NK-92 (cell line): ENCODE measurements around the gene GORASP1.

Experiments used
- DNase-seq: peaks from one replicate; lab custom pipeline; 2025; ENCODE audit not compliant: unreplicated experiment; lab: John Stamatoyannopoulos, UW

GORASP1 gene

GRCh38 chr3:39107388-39108199 is at the start of gene GORASP1, which contains the start of gene TTC21A:
TSS of gene GORASP1 (minus strand) at chr3:39107627. CDS start at chr3:39107541, 86 bp downstream.
TSS of gene TTC21A (plus strand) at chr3:39107680. CDS start at chr3:39107838, 158 bp downstream.
- no peak for DNase-seq

- DNase-seq, result no peak
Observed at GRCh38 chr3:39156421-39156820, 49.0 kb upstream of the GORASP1 start.

GRCh38 chr3:39154280-39155021 is 47.0 kb upstream of the GORASP1 start:
- no peak for DNase-seq

GRCh38 chr3:39153977-39154279 is 46.5 kb upstream of the GORASP1 start:
- no peak for DNase-seq

- DNase-seq, result no peak
Observed at GRCh38 chr3:39150803-39151631, 43.6 kb upstream of the GORASP1 start.

GRCh38 chr3:39150148-39150802 is 42.8 kb upstream of the GORASP1 start:
- no peak for DNase-seq

GRCh38 chr3:39149498-39150147 is 42.2 kb upstream of the GORASP1 start:
- no peak for DNase-seq

- no peak for DNase-seq
Observed at GRCh38 chr3:39149059-39149455, 41.6 kb upstream of the GORASP1 start.

- DNase-seq, result no peak
Observed at GRCh38 chr3:39148435-39149058, 41.1 kb upstream of the GORASP1 start.

GRCh38 chr3:39147711-39148434 is 40.4 kb upstream of the GORASP1 start:
- no peak for DNase-seq

GRCh38 chr3:39146611-39147591 is 39.5 kb upstream of the GORASP1 start:
- no peak for DNase-seq

GRCh38 chr3:39146083-39146501 is 38.7 kb upstream of the GORASP1 start:
- DNase-seq, result no peak

- DNase-seq, result no peak
Observed at GRCh38 chr3:39144748-39145380, 37.4 kb upstream of the GORASP1 start.

GRCh38 chr3:39144095-39144747 is 36.8 kb upstream of the GORASP1 start:
- no peak for DNase-seq

GRCh38 chr3:39143051-39143885 is 35.8 kb upstream of the GORASP1 start:
- DNase-seq, result no peak

GRCh38 chr3:39142067-39142466 is 34.6 kb upstream of the GORASP1 start:
- DNase-seq, result no peak
